GM19328 (cell line): Measurements from ENCODE around the gene SNCG.
"Not testable (repeated sequence)": the region's sequence is repeated elsewhere in the genome, so short reads cannot be mapped to it uniquely, and the experiment has no call there.

Source experiments
- ATAC-seq: cut with Tn5 transposase; IDR thresholded peaks from one replicate; pipeline ENCODE4 v1.9.1; 2021; ENCODE audit warnings: mild to moderate bottlenecking, moderate library complexity; ENCODE audit not compliant: unreplicated experiment

Gene SNCG

DNA sequence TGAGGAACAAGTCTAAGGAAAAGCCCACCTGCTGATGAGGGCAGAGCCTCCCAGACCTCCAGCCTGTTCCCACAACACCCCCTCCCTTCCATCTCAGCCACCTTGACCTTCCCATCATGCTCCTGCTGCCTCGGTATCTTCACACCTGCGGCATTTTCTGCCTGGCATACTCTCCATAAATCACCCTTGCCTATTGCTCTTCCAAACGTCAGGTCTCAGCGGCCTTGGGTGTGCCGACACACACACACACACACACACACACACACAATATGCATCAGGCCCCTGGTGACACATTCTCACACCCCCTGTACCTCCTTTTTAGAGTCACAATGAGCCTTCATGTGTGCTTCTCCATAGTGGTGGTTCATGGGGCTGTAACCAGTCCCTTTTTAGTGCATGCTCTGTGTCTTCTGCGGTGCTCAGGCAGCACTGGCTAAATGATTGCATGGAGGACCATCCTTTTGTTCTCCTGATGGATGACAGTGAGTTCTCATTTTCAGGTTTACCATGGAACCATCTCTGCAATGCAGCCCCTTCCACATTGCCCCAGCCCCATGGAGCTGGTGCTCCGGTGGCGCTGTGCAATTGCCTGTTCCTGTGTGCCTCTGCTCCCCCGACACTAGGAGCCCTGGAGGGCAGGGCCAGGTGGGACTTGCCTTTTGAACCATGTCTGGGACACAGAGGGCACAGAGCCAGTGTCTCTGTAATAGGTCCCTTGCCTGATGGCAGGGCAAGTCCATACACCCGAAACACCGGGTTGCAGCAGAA is 14.4 kb downstream of the SNCG start:
- no peak for ATAC-seq

DNA sequence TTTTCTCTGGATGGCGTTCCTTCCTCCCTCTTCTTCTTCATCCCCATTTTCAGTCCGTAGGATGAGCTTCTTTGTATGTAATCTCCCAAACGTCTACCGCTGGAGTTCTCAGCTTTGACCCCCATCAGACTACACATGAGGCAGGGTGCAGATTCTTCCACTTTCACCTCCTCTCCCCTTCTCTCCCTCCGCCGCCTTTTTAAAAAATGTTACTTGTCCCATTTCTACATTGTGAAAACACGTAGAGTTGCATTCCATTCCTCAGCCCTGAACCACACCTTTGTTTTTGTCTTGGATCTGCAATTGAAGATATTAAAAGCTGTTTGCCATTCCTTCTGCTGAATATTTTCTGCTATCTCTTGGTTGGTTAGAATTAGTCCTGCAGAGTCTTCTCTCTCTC is 16.1 kb downstream of the SNCG start:
- ATAC-seq, result no peak

DNA sequence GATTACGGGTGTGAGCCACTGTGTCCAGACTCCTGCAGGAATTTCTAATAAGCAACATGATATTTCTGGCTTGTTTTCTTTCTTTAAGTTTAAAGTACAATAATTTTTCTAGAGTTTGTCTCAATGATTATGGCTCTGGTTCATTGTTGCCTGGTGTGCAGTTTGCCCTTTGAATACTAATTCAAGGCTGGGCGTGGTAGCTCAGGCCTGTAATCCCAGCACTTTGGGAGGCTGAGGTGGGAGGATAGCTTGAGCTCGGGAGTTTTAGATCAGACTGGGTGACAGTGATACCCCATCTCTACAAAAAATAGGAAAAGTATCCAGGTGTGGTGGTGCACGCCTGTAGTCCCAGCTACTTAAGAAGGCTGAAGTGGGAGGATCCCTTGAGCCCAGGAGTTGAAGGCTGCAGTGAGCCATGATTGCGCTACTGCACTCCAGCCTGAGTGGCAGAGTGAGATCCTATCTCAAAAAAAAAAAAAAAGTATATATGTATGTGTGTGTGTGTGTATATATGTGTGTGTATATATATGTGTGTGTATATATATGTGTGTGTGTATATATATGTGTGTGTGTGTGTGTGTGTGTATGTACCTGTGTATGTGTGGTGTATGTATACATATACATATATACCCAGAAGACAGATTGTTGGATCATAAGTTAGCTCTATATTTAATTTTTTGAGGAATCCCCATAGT is 18.1 kb downstream of the SNCG start:
- ATAC-seq, result no peak

DNA sequence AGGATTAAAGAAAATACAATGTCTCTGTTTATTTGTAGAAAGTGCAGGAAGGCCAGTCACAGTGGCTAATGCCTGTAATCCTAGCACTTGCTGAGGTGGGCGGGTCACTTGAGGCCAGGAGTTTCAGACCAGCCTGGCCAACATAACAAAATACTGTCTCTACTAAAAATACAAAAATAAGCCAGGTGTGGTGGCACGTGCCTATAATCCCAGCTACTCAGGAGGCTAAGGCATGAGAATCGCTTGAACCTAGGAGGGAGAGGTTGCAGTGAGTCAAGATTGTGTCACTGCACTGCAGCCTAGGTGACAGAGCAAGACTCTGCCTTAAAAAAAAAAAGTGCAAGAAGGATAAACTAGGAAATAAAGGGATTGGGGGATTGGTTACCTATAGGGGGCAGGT is 20.1 kb downstream of the SNCG start:
- ATAC-seq, result not testable (repeated sequence)

DNA sequence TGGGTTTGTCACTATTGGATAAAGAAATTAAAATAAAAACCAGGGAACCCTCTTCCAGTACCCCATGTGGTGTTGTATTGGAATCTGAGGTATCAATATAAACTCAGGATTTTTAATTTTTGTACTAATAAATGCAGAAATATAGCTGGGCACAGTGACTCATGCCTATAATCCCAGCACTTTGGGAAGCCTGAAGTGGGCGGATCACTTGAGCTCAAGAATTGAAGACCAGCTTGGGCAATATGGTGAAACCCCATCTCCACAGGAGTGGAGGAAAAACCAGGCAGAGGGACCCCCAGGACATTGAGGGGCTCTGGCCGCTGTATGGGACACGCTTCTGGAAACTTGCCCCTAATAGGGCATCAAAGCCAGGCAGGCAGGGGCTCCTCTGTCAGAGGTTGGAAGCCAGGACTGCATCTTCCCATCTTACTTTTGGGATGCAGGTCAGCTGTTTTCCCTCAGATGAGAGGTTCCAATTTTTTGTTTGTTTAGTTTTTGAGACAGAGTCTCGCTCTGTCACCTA is 21.0 kb downstream of the SNCG start:
- no peak for ATAC-seq

DNA sequence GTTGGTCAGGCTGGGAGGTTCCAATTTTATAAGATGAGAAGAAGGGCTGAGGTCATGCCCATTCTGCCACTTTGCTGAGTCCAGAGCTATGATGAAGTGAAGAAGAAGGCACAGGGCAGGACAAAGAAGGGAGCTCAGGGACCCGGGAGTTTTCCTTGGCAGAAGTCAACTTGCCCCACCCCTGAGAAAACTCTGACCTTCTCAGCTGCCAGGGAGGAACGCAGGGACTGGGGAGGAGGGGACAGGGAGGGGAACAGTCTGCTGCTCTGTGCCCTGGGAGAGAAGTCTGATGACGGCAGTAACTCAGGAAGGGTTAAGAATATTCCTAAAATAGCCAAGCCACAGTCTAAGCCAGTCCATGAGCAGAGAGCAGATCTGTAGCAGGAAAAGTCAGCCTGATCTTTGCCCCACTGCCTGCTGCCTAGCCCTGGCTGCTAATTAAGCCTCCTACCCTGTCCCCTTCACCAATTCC is 21.6 kb downstream of the SNCG start:
- no peak for ATAC-seq

DNA sequence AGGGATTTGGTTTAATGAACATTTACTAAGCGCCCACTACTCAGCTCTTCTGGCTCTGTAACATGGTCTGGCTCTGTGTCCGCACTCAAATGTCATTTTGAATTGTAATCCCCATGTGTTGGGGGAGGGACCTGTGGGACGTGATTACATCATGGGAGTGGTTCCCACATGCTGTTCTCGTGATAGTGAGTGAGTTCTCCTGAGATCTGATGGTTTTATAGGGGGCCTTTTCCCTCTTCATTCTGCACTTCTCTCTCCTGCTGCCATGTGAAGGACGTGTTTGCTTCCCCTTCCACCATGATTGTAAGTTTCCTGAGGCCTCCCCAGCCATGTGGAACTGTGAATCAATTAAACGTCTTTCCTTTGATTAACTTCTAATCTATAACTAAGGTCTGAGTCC is 22.6 kb downstream of the SNCG start:
- not testable (repeated sequence) for ATAC-seq

DNA sequence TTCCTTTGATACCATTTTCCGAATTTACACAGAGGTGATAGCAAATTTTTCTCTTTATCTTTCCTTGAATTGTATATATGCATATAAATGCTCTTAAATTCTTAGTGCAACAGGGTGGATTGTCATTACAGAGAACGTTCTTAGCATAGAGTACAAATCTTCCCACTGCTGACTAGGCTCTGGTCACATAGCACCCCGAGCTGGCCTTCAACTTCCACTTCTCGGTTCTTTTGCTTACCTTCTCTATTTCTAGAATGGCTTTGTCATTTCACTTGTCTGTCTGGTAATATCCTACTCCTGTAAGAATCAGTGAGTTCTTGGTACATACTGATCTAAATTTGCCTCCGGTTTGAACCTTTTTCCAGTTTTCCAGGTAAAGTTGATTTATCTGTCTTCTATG is 23.3 kb downstream of the SNCG start:
- ATAC-seq, result no peak

DNA sequence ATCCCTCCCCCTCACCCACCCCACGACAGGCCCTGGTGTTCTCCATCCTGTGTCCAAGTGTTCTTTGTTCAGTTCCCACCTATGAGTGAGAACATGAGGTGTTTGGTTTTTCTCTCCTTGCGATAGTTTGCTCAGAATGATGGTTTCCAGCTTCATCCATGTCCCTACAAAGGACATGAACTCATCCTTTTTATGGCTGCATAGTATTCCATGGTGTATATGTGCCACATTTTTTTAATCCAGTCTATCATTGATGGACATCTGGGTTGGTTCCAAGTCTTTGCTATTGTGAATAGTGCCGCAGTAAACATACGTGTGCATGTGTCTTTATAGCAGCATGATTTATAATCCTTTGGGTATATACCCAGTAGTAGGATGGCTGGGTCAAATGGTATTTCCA is 26.1 kb downstream of the SNCG start:
- ATAC-seq, result not testable (repeated sequence)

DNA sequence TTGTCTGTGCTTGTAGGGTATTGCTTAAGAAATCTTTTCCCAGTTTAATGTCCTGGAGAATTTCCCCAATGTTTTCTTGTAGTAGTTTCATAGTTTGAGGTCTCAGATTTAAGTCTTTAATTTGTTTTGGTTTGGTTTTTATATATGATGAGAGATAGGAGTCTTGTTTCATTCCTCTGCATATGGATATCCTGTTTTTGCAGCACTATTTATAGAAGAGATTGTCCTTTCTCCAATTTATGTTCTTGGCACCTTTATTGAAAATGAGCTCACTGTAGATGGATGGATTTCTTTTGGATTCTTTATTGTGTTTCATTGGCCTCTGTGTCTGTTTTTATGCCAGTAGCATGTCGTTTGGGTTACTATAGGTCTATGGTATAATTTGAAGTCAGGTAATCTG is 30.1 kb downstream of the SNCG start:
- no peak for ATAC-seq

DNA sequence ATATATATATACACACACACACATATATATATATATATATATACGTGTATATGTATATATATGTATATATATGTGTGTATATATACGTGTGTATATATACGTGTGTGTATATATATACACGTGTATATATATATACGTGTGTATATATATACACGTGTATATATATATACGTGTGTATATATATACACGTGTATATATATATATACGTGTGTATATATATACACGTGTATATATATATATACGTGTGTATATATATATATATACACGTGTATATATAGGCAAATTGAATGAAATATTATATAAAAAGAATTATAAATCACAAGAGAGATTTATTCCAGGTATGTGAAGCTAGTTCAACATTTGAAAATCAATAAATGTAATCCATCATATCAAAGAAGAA is 33.0 kb downstream of the SNCG start:
- ATAC-seq, result not testable (repeated sequence)

DNA sequence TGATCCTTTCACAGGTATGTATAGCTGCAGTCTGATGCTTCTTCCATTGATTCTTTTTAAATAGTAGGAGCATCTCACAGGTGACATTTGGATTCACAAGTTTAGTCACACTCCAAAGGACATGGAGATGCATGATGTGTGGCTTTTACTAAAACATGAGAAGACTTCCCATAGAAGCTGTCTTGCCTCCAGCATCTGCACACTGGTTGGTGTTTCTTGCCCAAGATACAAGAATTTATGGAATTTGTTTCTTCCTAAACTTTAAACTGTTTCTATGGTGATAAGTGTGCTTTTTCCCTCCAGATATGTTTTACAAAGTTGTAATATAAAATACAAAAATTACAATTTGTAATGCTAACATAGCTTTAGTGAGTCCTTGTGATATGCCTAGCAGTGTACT is 34.1 kb downstream of the SNCG start:
- no peak for ATAC-seq

DNA sequence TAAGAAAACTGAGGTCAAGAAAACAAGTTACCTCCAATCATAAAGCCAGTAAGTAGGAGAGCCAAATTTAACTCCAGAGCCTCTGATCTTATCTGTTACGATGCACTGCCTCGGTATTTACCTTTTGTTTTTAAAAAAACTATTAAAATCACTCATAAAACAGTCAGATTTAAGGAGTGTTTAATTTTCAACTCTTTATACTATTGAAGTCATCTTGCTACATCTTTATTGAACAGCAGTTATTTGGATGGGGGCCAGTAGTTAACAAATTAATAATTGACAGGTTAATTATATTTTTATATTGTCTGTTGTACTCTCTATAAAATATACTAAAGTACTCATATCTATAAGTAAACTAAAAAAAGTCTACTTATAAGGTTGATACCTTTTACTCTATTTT is 34.5 kb downstream of the SNCG start:
- ATAC-seq, result no peak

DNA sequence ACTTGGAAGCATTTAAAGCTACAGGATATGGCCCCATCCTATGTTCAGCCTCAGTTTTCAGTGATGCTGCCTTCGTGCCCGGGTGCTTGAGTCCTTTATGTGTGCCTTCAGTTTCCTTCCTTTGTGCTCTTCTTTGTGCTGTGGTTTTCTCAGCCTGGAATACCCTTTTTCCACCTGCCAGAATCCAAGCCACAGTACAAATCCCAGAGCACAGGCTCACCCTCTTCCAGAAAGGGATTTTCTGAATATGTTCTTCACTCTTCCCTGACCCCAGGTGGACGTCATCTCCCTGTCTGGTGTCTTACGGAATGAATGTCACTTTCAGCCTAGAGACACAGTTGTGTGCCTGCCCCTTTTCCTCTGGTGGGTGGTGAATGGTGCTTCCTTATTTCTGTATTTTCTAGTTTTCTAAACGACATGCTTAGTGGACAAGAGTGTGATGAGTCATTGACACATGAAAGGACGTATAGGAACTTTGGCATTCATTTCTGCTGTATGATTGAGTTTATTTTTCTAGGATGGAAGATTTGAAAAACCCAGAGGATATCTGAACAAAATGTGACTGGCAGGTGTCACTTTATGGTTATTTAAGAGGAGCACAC is 41.5 kb downstream of the SNCG start:
- not testable (repeated sequence) for ATAC-seq

DNA sequence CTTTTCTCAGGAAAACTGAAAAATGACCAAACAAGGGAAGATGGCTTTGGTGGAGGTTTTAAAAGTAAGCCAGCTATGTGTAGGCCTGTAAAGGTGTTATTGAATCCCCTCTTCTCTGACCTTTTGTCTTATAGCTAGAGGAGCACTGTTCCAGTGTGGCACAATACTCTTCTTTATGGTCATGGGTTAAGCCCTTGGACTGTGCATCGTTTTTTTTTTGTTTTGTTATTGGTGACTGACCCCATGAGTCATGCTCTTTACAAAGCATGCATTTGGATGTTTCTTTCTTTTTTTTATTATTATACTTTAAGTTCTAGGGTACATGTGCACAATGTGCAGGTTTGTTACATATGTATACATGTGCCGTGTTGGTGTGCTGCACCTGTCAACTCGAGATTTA is 42.1 kb downstream of the SNCG start:
- ATAC-seq, result no peak

DNA sequence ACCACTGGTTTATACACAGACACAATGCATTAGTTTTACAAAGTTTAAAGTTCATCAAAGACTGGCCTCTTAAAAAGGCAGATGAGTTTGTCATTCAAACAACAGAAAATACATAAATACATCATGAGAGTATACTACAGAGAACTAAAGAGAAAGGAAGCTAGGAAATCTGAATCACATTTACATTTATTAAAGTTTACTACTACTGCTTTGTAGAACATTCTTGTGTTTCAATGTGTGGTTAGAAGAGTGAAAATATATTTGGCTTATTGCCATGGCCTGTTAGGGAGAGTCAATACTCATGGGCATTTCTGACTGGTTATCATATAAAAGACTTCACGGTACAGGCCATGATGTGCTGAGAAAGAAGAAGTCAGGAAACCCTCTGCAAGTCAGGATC is 48.7 kb downstream of the SNCG start:
- ATAC-seq, result not testable (repeated sequence)

DNA sequence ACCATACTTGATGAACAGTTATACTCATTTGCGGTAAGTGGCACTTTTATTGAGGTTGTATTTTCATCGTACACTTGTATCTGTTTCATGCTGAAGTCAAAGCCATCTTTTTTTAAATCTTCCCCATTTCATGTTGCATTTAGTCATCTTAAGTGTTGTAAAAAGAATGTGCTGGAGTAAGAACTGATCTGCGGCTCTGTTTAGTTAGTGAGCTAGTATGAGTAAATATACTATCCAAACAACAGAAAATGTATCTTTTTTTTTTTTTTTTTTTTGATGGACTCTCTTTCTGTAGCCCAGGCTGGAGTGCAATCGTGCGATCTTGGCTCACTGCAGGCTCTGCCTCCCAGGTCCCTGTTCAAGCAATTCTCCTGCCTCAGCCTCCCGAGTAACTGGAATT is 49.3 kb downstream of the SNCG start:
- ATAC-seq, result not testable (repeated sequence)

DNA sequence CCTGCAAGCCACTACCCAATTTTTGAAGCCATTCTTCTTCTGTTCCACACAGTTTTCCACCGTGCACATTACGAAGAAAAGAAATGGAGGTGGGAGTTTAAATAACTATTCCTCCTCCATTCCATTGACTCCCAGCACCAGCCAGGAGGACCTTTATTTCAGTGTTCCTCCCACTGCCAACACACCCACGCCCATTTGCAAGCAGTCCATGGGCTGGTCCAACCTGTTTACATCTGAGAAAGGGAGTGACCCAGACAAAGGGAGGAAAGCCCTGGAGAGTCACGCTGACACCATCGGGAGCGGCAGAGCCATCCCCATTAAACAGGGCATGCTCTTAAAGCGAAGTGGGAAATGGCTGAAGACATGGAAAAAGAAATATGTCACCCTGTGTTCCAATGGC is 49.9 kb downstream of the SNCG start:
- not testable (repeated sequence) for ATAC-seq

DNA sequence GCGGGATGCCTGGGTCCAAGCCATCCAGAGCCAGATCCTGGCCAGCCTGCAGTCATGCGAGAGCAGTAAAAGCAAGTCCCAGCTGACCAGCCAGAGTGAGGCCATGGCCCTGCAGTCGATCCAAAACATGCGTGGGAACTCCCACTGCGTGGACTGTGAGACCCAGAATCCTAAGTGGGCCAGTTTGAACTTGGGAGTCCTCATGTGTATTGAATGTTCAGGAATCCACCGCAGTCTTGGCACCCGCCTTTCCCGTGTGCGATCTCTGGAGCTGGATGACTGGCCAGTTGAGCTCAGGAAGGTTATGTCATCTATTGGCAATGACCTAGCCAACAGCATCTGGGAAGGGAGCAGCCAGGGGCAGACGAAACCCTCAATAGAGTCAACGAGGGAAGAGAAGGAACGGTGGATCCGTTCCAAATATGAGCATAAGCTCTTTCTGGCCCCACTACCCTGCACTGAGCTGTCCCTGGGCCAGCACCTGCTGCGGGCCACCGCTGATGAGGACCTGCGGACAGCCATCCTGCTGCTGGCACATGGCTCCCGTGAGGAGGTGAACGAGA is 50.8 kb downstream of the SNCG start:
- not testable (repeated sequence) for ATAC-seq
